ENCODE measurements around the gene PPM1J. TPM values are rescaled to one million over a fixed set of nuclear protein-coding genes. Genes with fewer than 3 reads are reported as not detected.

The PPM1J gene
- total and polyA plus RNA-seq, 2 of the 13 experiments (the other 11 are each of a cell fraction or from before 2014, with no cell fraction given): 0.07 to 0.22 TPM

DNA sequence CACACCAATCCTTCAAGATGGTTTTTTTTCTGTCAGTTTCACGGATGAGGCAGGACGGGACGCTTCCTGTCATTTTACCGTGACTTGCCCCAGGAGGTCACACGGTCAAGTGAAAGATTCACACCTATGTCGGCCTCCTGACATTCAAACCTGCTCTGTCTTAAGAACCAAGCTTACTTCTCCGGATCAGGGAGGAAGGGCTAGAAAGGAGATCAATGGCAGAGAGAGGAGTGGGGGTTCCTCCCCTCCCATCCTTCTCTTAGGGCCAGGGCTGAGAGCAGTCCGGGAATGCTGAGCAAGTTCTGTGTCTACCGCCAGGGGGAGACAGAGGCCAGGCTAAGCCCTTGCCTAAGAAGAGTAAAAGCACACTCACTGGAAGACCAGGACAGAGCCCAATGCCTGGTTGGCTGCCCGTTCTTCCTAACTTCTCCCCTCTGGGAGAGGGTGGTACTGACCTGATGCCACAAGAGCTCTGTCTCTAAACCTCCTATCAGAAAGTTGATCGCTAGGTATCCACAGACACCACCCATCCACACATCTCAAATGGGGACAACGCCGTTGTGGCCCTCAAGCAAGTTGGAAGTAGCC is 1.1 kb upstream of the PPM1J start (continued):
- no peak for TF ChIP-seq HNF4G (IDR thresholded peaks at IDR 0.05; ENCODE audit: borderline replicate concordance, low read depth, low read length)
- TF ChIP-seq HNF4G (CRISPR knock-in tag; IDR thresholded peaks at IDR 0.05; ENCODE audit: borderline replicate concordance, low read depth): no peak
- TF ChIP-seq, protein P1, sequence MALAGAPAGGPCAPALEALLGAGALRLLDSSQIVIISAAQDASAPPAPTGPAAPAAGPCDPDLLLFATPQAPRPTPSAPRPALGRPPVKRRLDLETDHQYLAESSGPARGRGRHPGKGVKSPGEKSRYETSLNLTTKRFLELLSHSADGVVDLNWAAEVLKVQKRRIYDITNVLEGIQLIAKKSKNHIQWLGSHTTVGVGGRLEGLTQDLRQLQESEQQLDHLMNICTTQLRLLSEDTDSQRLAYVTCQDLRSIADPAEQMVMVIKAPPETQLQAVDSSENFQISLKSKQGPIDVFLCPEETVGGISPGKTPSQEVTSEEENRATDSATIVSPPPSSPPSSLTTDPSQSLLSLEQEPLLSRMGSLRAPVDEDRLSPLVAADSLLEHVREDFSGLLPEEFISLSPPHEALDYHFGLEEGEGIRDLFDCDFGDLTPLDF (CRISPR knock-in tag; IDR thresholded peaks at IDR 0.05): no peak
- TF ChIP-seq, protein P2, sequence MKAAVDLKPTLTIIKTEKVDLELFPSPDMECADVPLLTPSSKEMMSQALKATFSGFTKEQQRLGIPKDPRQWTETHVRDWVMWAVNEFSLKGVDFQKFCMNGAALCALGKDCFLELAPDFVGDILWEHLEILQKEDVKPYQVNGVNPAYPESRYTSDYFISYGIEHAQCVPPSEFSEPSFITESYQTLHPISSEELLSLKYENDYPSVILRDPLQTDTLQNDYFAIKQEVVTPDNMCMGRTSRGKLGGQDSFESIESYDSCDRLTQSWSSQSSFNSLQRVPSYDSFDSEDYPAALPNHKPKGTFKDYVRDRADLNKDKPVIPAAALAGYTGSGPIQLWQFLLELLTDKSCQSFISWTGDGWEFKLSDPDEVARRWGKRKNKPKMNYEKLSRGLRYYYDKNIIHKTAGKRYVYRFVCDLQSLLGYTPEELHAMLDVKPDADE (CRISPR knock-in tag; IDR thresholded peaks at IDR 0.05): no peak
- no peak for TF ChIP-seq CHD2 (IDR thresholded peaks at IDR 0.05; ENCODE audit: low read depth, low read length)
- peak; percentile 50; the same call in 1 of the 2 replicates for TF ChIP-seq RXRA (CRISPR knock-in tag; IDR thresholded peaks at IDR 0.05)
- TF ChIP-seq MATR3 (CRISPR knock-in tag; IDR thresholded peaks at IDR 0.05): no peak
- no peak for TF ChIP-seq ZNF136 (CRISPR knock-in tag; IDR thresholded peaks at IDR 0.05; ENCODE audit: low read depth)
- TF ChIP-seq, protein P3, sequence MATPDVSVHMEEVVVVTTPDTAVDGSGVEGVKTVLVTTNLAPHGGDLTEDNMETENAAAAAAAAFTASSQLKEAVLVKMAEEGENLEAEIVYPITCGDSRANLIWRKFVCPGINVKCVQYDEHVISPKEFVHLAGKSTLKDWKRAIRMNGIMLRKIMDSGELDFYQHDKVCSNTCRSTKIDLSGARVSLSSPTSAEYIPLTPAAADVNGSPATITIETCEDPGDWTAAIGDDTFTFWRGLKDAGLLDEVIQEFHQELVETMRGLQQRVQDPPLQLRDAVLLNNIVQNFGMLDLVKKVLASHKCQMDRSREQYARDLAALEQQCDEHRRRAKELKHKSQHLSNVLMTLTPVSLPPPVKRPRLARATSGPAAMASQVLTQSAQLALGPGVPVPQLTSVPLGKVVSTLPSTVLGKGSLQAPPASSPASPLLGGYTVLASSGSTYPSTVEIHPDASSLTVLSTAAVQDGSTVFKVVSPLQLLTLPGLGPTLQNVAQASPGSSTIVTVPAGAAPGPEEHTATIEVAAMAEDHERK (CRISPR knock-in tag; IDR thresholded peaks at IDR 0.05; ENCODE audit: low read depth): no peak
- TF ChIP-seq, protein P4, sequence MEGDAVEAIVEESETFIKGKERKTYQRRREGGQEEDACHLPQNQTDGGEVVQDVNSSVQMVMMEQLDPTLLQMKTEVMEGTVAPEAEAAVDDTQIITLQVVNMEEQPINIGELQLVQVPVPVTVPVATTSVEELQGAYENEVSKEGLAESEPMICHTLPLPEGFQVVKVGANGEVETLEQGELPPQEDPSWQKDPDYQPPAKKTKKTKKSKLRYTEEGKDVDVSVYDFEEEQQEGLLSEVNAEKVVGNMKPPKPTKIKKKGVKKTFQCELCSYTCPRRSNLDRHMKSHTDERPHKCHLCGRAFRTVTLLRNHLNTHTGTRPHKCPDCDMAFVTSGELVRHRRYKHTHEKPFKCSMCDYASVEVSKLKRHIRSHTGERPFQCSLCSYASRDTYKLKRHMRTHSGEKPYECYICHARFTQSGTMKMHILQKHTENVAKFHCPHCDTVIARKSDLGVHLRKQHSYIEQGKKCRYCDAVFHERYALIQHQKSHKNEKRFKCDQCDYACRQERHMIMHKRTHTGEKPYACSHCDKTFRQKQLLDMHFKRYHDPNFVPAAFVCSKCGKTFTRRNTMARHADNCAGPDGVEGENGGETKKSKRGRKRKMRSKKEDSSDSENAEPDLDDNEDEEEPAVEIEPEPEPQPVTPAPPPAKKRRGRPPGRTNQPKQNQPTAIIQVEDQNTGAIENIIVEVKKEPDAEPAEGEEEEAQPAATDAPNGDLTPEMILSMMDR (CRISPR knock-in tag; IDR thresholded peaks at IDR 0.05): peak; percentile 97
- TF ChIP-seq TBL1XR1 (IDR thresholded peaks at IDR 0.05; ENCODE audit: borderline replicate concordance, low read length, partially characterized antibody): no peak

Measured in HepG2 (cell line).